GM23338 (cell line): ENCODE results near the gene PPP2R5D. TPM values are rescaled to one million over a fixed set of nuclear protein-coding genes. Genes with fewer than 3 reads are reported as not detected.
A peak's percentile ranks its signal among the peaks of the same experiment; 100 is the strongest.

Experiments
- ATAC-seq: fragments of 200-7000 bp; cut with Tn5 transposase; 3 replicates; pipeline ENCODE4 v1.9.1; 2020
- DNase-seq: peaks from one replicate; pipeline ENCODE4 v3.0.0-alpha.2; 2015; ENCODE audit warnings: low spot score
- H2AFZ ChIP-seq: fragments of 200-600 bp; sonication (generic); 2 replicates; pipeline ENCODE4 v1.8.0; 2016; ENCODE audit warnings: antibody characterized with exemption, mild to moderate bottlenecking, moderate library complexity
- H3F3A ChIP-seq: fragments of 200-600 bp; sonication (generic); replicated peaks from 2 replicates; pipeline ENCODE4 v1.8.0; 2017; ENCODE audit warnings: antibody characterized with exemption, mixed run types, low read depth
- H3K27ac ChIP-seq: fragments of 200-600 bp; sonication (generic); 2 replicates; pipeline ENCODE4 v1.6.1; 2016; ENCODE audit warnings: low read depth
- H3K27me3 ChIP-seq: fragments of 200-600 bp; sonication (generic); 2 replicates; pipeline ENCODE4 v1.8.0; 2016; ENCODE audit warnings: mild to moderate bottlenecking, mixed run types, moderate library complexity; ENCODE audit not compliant: insufficient read depth
- H3K36me3 ChIP-seq: fragments of 200-600 bp; sonication (generic); 2 replicates; pipeline ENCODE4 v1.8.0; 2016; ENCODE audit warnings: mild to moderate bottlenecking; ENCODE audit not compliant: insufficient read depth
- H3K4me1 ChIP-seq: fragments of 200-600 bp; sonication (generic); 2 replicates; pipeline ENCODE4 v1.8.0; 2016; ENCODE audit warnings: mild to moderate bottlenecking, moderate library complexity; ENCODE audit not compliant: insufficient read depth
- H3K4me2 ChIP-seq: fragments of 200-600 bp; sonication (generic); 2 replicates; pipeline ENCODE4 v1.7.1; 2017; ENCODE audit warnings: mixed run types
- H3K4me3 ChIP-seq: fragments of 200-600 bp; sonication (generic); 2 replicates; pipeline ENCODE4 v1.6.1; 2016; ENCODE audit warnings: mixed run types
- H3K79me2 ChIP-seq: fragments of 200-600 bp; sonication (generic); replicated peaks from 2 replicates; pipeline ENCODE4 v1.8.0; 2017; ENCODE audit warnings: mild to moderate bottlenecking; ENCODE audit not compliant: insufficient read depth
- H3K9me2 ChIP-seq: fragments of 200-600 bp; sonication (generic); 2 replicates; pipeline ENCODE4 v1.8.0; 2017; ENCODE audit not compliant: insufficient read depth
- H4K20me1 ChIP-seq: fragments of 200-600 bp; sonication (generic); replicated peaks from 2 replicates; pipeline ENCODE4 v1.8.0; 2017; ENCODE audit warnings: mild to moderate bottlenecking; ENCODE audit not compliant: insufficient read depth
- H3K27ac Mint-ChIP-seq: 2 replicates; pipeline ENCODE4 v1.8.0; 2020; ENCODE audit warnings: inconsistent platforms, mild to moderate bottlenecking, moderate library complexity, mixed read lengths
- H3K27me3 Mint-ChIP-seq: 3 replicates; pipeline ENCODE4 v1.8.0; 2022; ENCODE audit warnings: low read depth, mild to moderate bottlenecking, moderate library complexity, mixed read lengths, inconsistent platforms; ENCODE audit not compliant: insufficient read depth, poor library complexity
- H3K36me3 Mint-ChIP-seq: 3 replicates; pipeline ENCODE4 v1.8.0; 2021; ENCODE audit warnings: low read depth, mild to moderate bottlenecking, inconsistent platforms, moderate library complexity, mixed read lengths
- H3K4me1 Mint-ChIP-seq: 3 replicates; pipeline ENCODE4 v1.8.0; 2020; ENCODE audit warnings: mild to moderate bottlenecking, inconsistent platforms, mixed read lengths
- H3K4me3 Mint-ChIP-seq: 3 replicates; pipeline ENCODE4 v1.8.0; 2021; ENCODE audit warnings: moderate library complexity, mild to moderate bottlenecking, inconsistent platforms, mixed read lengths
- H3K9me3 Mint-ChIP-seq: 3 replicates; pipeline ENCODE4 v1.8.0; 2020; ENCODE audit warnings: moderate library complexity, mild to moderate bottlenecking, inconsistent platforms, mixed read lengths
- EZH2 ChIP-seq: fragments of 200-600 bp; sonication (generic); IDR thresholded peaks from one replicate; pipeline ENCODE4 v1.8.0; 2017; ENCODE audit warnings: antibody characterized with exemption, mild to moderate bottlenecking, low read depth; ENCODE audit not compliant: unreplicated experiment
- EZH2phosphoT487 ChIP-seq: fragments of 200-600 bp; sonication (generic); IDR thresholded peaks from one replicate; pipeline ENCODE4 v1.8.1; 2018; ENCODE audit warnings: antibody characterized with exemption; ENCODE audit not compliant: unreplicated experiment
- NANOG ChIP-seq: IDR thresholded peaks from 2 replicates; pipeline ENCODE4 v1.6.1; 2016; ENCODE audit warnings: antibody characterized with exemption, borderline replicate concordance
- POLR2AphosphoS5 ChIP-seq: IDR thresholded peaks from 2 replicates; pipeline ENCODE4 v1.6.1; 2016; ENCODE audit warnings: antibody characterized with exemption, low read depth
- STAT1 ChIP-seq: IDR thresholded peaks from one replicate; pipeline ENCODE4 v1.6.1; 2016; ENCODE audit warnings: antibody characterized with exemption; ENCODE audit not compliant: unreplicated experiment
- ZNF114 ChIP-seq: fragments of 250-450 bp; sonication (Bioruptor Pico); IDR thresholded peaks from 2 replicates; pipeline ENCODE4 v1.5.0; 2020; ENCODE audit warnings: mild to moderate bottlenecking, moderate library complexity
- ZNF331 ChIP-seq: fragments of 250-450 bp; sonication (Bioruptor Pico); IDR thresholded peaks from 2 replicates; pipeline ENCODE4 v1.5.0; 2020; ENCODE audit warnings: low read depth, mild to moderate bottlenecking, moderate library complexity
- polyA plus RNA-seq: library from polyadenylated mRNA; unstranded; fragments of >200 nt; fragmentation: Nextera tagmentation; extraction: Ambion mirVana; gene quantifications from 2 replicates; pipeline ENCODE4 v1.2.1, GENCODE V29; 2016
- total RNA-seq: library from RNA; depleted of rRNA; stranded (reverse); fragments of >200 nt; shearing (Covaris generic); gene quantifications from 2 replicates; pipeline ENCODE4 v1.2.3, GENCODE V29; 2014
- TF ChIP-seq, protein P1 (sequence below), 2 experiments: fragments of 200-600 bp in 1 of 2; sonication (generic) in 1 of 2; conservative IDR thresholded peaks; 2 replicates each; pipeline versions ENCODE4 v1.5.1 to v1.6.1; 2016 to 2017; ENCODE audit warnings: antibody characterized with exemption in 2 of 2, low read depth in 2 of 2, mild to moderate bottlenecking in 2 of 2, moderate library complexity in 1 of 2
- TF ChIP-seq, protein P2 (sequence below): IDR thresholded peaks from one replicate; pipeline ENCODE4 v1.6.1; 2018; ENCODE audit warnings: antibody characterized with exemption; ENCODE audit not compliant: unreplicated experiment
- TF ChIP-seq, protein P3 (sequence below): IDR thresholded peaks from 2 replicates; pipeline ENCODE4 v1.6.1; 2016; ENCODE audit warnings: antibody characterized with exemption

The PPP2R5D gene
- total and polyA plus RNA-seq, 2 experiments from 2014 or later: 20.0 to 55.3 TPM

DNA sequence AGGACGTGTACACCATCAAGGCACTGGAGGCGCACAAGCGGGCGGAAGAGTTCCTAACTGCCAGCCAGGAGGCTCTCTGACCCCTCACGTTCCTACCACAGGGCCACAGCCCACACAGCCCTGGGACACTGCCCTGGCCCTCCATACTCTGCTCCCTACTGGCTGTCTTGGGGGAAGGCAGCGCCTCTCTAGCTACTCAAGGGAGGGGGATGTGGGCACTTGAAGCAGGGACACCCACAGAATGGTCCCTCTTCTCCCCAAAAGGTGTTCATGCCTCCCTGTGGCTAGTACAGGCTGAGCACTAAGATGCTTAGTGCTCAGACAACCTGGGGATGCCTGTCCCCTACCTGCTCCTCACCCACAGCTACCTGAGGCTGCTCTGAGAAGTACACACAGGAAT lies 26.8 kb downstream of the PPP2R5D start:
- H3K4me2 ChIP-seq: no peak overlapping the region
- ATAC-seq (peak; percentile 3; the same call in 2 of the 3 replicates), DNase-seq (peak; percentile 51)
- H3K4me1 ChIP-seq: peaks cover 16% of the 10 kb centered on the region
- H3K9me2 ChIP-seq: no peaks in the 10 kb centered on the region
- no peak overlapping the region for H3K27ac Mint-ChIP-seq
- peaks cover 71% of the 10 kb centered on the region for H3K36me3 Mint-ChIP-seq
- H4K20me1 ChIP-seq: peaks cover 19% of the 10 kb centered on the region
- H3F3A ChIP-seq: 0 out of 2 replicates have a peak, but pooled peaks cover 21% of the 10 kb centered on the region
- no peak overlapping the region for H3K4me3 ChIP-seq
- H3K79me2 ChIP-seq: peaks cover 37% of the 10 kb centered on the region
- 0 out of 3 replicates have a peak overlapping the region, but pooled peaks have one; percentile 15 for H3K4me3 Mint-ChIP-seq
- no peak overlapping the region for H2AFZ ChIP-seq
- peaks cover 20% of the 10 kb centered on the region for H3K27me3 Mint-ChIP-seq
- peaks cover 30% of the 10 kb centered on the region for H3K4me1 Mint-ChIP-seq
- H3K36me3 ChIP-seq: peaks cover 13% of the 10 kb centered on the region; the same call in 1 of the 2 replicates
- TF ChIP-seq, protein P1, sequence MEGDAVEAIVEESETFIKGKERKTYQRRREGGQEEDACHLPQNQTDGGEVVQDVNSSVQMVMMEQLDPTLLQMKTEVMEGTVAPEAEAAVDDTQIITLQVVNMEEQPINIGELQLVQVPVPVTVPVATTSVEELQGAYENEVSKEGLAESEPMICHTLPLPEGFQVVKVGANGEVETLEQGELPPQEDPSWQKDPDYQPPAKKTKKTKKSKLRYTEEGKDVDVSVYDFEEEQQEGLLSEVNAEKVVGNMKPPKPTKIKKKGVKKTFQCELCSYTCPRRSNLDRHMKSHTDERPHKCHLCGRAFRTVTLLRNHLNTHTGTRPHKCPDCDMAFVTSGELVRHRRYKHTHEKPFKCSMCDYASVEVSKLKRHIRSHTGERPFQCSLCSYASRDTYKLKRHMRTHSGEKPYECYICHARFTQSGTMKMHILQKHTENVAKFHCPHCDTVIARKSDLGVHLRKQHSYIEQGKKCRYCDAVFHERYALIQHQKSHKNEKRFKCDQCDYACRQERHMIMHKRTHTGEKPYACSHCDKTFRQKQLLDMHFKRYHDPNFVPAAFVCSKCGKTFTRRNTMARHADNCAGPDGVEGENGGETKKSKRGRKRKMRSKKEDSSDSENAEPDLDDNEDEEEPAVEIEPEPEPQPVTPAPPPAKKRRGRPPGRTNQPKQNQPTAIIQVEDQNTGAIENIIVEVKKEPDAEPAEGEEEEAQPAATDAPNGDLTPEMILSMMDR (conservative IDR thresholded peaks at IDR 0.05; ENCODE audit: low read depth in 2 of 2): peak in 1 of 2 experiments; percentile 49; a peak in 2 of 4 replicates
- no peak for TF ChIP-seq EZH2phosphoT487
- no peak overlapping the region; the same call in 1 of the 2 replicates for H3K27ac ChIP-seq
- no peaks in the 10 kb centered on the region for H3K27me3 ChIP-seq
- H3K9me3 Mint-ChIP-seq: no peaks in the 10 kb centered on the region

DNA sequence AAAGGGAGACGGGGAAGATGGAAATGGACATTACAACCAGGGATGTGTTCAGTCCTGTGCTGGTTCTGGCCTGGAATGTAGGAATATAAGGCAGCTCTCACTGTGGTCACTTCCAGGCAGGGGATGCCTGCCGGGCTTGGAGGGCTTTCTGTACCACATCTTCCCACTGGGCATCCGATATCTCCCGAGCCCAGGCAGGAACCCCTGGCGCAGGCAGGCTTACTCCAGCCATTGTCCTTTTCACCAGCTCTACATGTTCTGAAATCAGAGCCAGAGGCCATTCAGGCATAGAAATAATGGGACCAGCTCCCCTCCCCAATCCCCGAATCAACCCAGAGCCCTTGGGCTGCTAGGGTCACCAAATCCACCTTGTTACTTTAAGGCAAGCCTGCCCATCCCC lies 28.0 kb downstream of the PPP2R5D start:
- Mint-ChIP-seq H3K4me3 (peak overlapping the region; percentile 92), H3K4me1 (peaks cover 30% of the 10 kb centered on the region), H3K36me3 (peaks cover 67% of the 10 kb centered on the region), H3K9me3 (no peaks in the 10 kb centered on the region), H3K27ac (no peak overlapping the region), H3K27me3 (peaks cover 22% of the 10 kb centered on the region)
- H2AFZ ChIP-seq: no peak overlapping the region
- ATAC-seq: no peak
- H3K4me3 ChIP-seq: peak overlapping the region; percentile 82
- DNase-seq: no peak
- no peaks in the 10 kb centered on the region for H3K9me2 ChIP-seq
- H3K27me3 ChIP-seq: no peaks in the 10 kb centered on the region
- peaks cover 19% of the 10 kb centered on the region for H4K20me1 ChIP-seq
- H3K4me1 ChIP-seq: peaks cover 16% of the 10 kb centered on the region
- H3K4me2 ChIP-seq: peak overlapping the region; percentile 99
- H3K36me3 ChIP-seq: peaks cover 12% of the 10 kb centered on the region; the same call in 1 of the 2 replicates
- H3K79me2 ChIP-seq: peaks cover 45% of the 10 kb centered on the region
- no peak overlapping the region for H3K27ac ChIP-seq
- 0 out of 2 replicates have a peak, but pooled peaks cover 21% of the 10 kb centered on the region for H3F3A ChIP-seq
- no peak for TF ChIP-seq NANOG
- TF ChIP-seq ZNF114 (CRISPR knock-in tag): no peak
- no peak for TF ChIP-seq POLR2AphosphoS5
- TF ChIP-seq STAT1: no peak
- TF ChIP-seq, protein P2, sequence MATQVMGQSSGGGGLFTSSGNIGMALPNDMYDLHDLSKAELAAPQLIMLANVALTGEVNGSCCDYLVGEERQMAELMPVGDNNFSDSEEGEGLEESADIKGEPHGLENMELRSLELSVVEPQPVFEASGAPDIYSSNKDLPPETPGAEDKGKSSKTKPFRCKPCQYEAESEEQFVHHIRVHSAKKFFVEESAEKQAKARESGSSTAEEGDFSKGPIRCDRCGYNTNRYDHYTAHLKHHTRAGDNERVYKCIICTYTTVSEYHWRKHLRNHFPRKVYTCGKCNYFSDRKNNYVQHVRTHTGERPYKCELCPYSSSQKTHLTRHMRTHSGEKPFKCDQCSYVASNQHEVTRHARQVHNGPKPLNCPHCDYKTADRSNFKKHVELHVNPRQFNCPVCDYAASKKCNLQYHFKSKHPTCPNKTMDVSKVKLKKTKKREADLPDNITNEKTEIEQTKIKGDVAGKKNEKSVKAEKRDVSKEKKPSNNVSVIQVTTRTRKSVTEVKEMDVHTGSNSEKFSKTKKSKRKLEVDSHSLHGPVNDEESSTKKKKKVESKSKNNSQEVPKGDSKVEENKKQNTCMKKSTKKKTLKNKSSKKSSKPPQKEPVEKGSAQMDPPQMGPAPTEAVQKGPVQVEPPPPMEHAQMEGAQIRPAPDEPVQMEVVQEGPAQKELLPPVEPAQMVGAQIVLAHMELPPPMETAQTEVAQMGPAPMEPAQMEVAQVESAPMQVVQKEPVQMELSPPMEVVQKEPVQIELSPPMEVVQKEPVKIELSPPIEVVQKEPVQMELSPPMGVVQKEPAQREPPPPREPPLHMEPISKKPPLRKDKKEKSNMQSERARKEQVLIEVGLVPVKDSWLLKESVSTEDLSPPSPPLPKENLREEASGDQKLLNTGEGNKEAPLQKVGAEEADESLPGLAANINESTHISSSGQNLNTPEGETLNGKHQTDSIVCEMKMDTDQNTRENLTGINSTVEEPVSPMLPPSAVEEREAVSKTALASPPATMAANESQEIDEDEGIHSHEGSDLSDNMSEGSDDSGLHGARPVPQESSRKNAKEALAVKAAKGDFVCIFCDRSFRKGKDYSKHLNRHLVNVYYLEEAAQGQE: no peak
- TF ChIP-seq, protein P1 (conservative IDR thresholded peaks at IDR 0.05; ENCODE audit: low read depth in 2 of 2): no peak
- TF ChIP-seq, protein P3, sequence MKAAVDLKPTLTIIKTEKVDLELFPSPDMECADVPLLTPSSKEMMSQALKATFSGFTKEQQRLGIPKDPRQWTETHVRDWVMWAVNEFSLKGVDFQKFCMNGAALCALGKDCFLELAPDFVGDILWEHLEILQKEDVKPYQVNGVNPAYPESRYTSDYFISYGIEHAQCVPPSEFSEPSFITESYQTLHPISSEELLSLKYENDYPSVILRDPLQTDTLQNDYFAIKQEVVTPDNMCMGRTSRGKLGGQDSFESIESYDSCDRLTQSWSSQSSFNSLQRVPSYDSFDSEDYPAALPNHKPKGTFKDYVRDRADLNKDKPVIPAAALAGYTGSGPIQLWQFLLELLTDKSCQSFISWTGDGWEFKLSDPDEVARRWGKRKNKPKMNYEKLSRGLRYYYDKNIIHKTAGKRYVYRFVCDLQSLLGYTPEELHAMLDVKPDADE: no peak
- no peak for TF ChIP-seq EZH2phosphoT487
- TF ChIP-seq EZH2: no peak
- TF ChIP-seq ZNF331 (CRISPR knock-in tag): no peak
